PC-3 (cell line): ENCODE data around the gene EVA1A. TPM values are rescaled to one million over a fixed set of nuclear protein-coding genes. Genes with fewer than 3 reads are reported as not detected.
A peak's percentile ranks its signal among the peaks of the same experiment; 100 is the strongest.

Source experiments
- ATAC-seq: fragments of 200-7000 bp; cut with Tn5 transposase; 2 replicates; pipeline ENCODE4 v1.9.1; 2020; ENCODE audit warnings: mild to moderate bottlenecking, moderate library complexity
- BruUV-seq: library from RNA; stranded (reverse); fragments of 400-500 nt; replicated peaks from 2 replicates; lab custom pipeline; 2021; lab: Mats Ljungman, UMichigan
- CTCF ChIA-PET: fragments of 300-600 bp; sonication (Branson Sonifier 250); formaldehyde crosslinking; loops from one replicate; lab custom pipeline; 2022; ENCODE audit warnings: antibody characterized with exemption; lab: Charles Lee
- POLR2A ChIA-PET: fragments of 300-600 bp; sonication (Branson Sonifier 250); formaldehyde crosslinking; loops from one replicate; lab custom pipeline; 2022; ENCODE audit warnings: antibody characterized with exemption; ENCODE audit not compliant: unreplicated experiment; lab: Charles Lee
- DNase-seq: peaks from one replicate; pipeline ENCODE4 v3.0.0-alpha.2; 2015
- H2AFZ ChIP-seq: fragments of 300-600 bp; sonication (generic); 2 replicates; pipeline ENCODE4 v1.6.0; 2016; ENCODE audit warnings: antibody characterized with exemption, low read length
- H3F3A ChIP-seq: fragments of 300-600 bp; sonication (generic); one replicate; pipeline ENCODE4 v1.6.0; 2017; ENCODE audit warnings: antibody characterized with exemption, low read length, control low read depth, mild to moderate bottlenecking; ENCODE audit not compliant: unreplicated experiment
- H3K27ac ChIP-seq: fragments of 300-600 bp; sonication (generic); 2 replicates; pipeline ENCODE4 v1.5.1; 2016; ENCODE audit warnings: mild to moderate bottlenecking, low read length
- H3K27me3 ChIP-seq: fragments of 300-600 bp; sonication (generic); 2 replicates; pipeline ENCODE4 v1.6.1; 2016; ENCODE audit warnings: low read length, mixed read lengths
- H3K36me3 ChIP-seq: fragments of 300-600 bp; sonication (generic); 2 replicates; pipeline ENCODE4 v1.6.1; 2016; ENCODE audit warnings: low read depth, mixed run types, low read length, mixed read lengths
- H3K4me1 ChIP-seq: fragments of 300-600 bp; sonication (generic); 2 replicates; pipeline ENCODE4 v1.5.1; 2016; ENCODE audit warnings: low read length; ENCODE audit not compliant: insufficient read depth
- H3K4me2 ChIP-seq: fragments of 300-600 bp; sonication (generic); 2 replicates; pipeline ENCODE4 v1.6.0; 2016; ENCODE audit warnings: low read length
- H3K4me3 ChIP-seq: fragments of 300-600 bp; sonication (generic); 2 replicates; pipeline ENCODE4 v1.5.1; 2016; ENCODE audit warnings: mild to moderate bottlenecking, low read length, mixed read lengths
- H3K79me2 ChIP-seq: fragments of 300-600 bp; sonication (generic); 2 replicates; pipeline ENCODE4 v1.6.1; 2017; ENCODE audit warnings: low read length, mixed read lengths
- H3K9ac ChIP-seq: fragments of 300-600 bp; sonication (generic); 2 replicates; pipeline ENCODE4 v1.6.0; 2016; ENCODE audit warnings: mild to moderate bottlenecking, low read length
- H3K9me2 ChIP-seq: fragments of 300-600 bp; sonication (generic); replicated peaks from 2 replicates; pipeline ENCODE4 v1.6.1; 2016; ENCODE audit warnings: mixed run types, low read length, mixed read lengths
- H3K9me3 ChIP-seq: fragments of 300-600 bp; sonication (generic); 2 replicates; pipeline ENCODE4 v1.6.1; 2016; ENCODE audit warnings: low read length, mixed read lengths
- H4K20me1 ChIP-seq: fragments of 300-600 bp; sonication (generic); 2 replicates; pipeline ENCODE4 v1.6.1; 2016; ENCODE audit warnings: low read length, mixed read lengths
- CTCF ChIP-seq: fragments of 300-600 bp; sonication (generic); conservative IDR thresholded peaks from 2 replicates; pipeline ENCODE4 v1.5.1; 2017; ENCODE audit warnings: antibody characterized with exemption, low read depth, mild to moderate bottlenecking, low read length
- EZH2 ChIP-seq: fragments of 300-600 bp; sonication (generic); IDR thresholded peaks from one replicate; pipeline ENCODE4 v1.6.1; 2017; ENCODE audit warnings: antibody characterized with exemption, mild to moderate bottlenecking, low read length; ENCODE audit not compliant: unreplicated experiment
- EZH2phosphoT487 ChIP-seq: fragments of 300-600 bp; sonication (generic); IDR thresholded peaks from 2 replicates; pipeline ENCODE4 v1.6.1; 2018; ENCODE audit warnings: mild to moderate bottlenecking, antibody characterized with exemption, low read length, borderline replicate concordance
- intact Hi-C: fragments of 100-400 bp; cut with micrococcal nuclease; formaldehyde crosslinking; loops from 2 replicates; pipeline ENCODE4 v1.9.0; 2023
- total RNA-seq: library from RNA; depleted of rRNA; stranded (reverse); fragments of >200 nt; gene quantifications from 2 replicates; pipeline ENCODE4 v1.2.3, GENCODE V29; 2014

The EVA1A gene
- total RNA-seq, 1 experiment from 2014 or later = 48.9 TPM

GRCh38 chr2:75462206-75462605, 98.5 kb downstream of the EVA1A start:
- no peak overlapping the region for H3K9ac ChIP-seq
- no peak overlapping the region for H2AFZ ChIP-seq
- H3K27ac ChIP-seq = no peak overlapping the region
- H3F3A ChIP-seq = no peaks in the 10 kb centered on the region
- DNase-seq (no peak), ATAC-seq (no peak)
- no peaks in the 10 kb centered on the region for H4K20me1 ChIP-seq
- intact Hi-C loops = loop anchor here (2.0 to 10.0 kb wide), 2 partner anchors 99 to 253 kb away; partner anchors contain the start of genes EVA1A and GCFC2
- H3K4me3 ChIP-seq = no peak overlapping the region
- no peaks in the 10 kb centered on the region for H3K27me3 ChIP-seq
- H3K79me2 ChIP-seq = no peaks in the 10 kb centered on the region
- H3K9me3 ChIP-seq = no peaks in the 10 kb centered on the region
- POLR2A ChIA-PET = no interaction called here
- no TSS peak for BruUV-seq
- CTCF ChIA-PET = no interaction called here
- no peaks in the 10 kb centered on the region for H3K36me3 ChIP-seq
- no peak overlapping the region for H3K4me2 ChIP-seq
- no peaks in the 10 kb centered on the region for H3K9me2 ChIP-seq
- H3K4me1 ChIP-seq = peaks cover 10% of the 10 kb centered on the region; the same call in 1 of the 2 replicates
- TF ChIP-seq EZH2phosphoT487 (no peak), EZH2 (no peak), CTCF (no peak)

- Histone ChIP-seq H3F3A (no peaks in the 10 kb centered on the region), H4K20me1 (no peaks in the 10 kb centered on the region), H3K27ac (no peak overlapping the region), H3K4me1 (peaks cover 10% of the 10 kb centered on the region; the same call in 1 of the 2 replicates), H2AFZ (no peak overlapping the region), H3K4me2 (no peak overlapping the region), H3K4me3 (no peak overlapping the region), H3K9ac (no peak overlapping the region), H3K36me3 (no peaks in the 10 kb centered on the region), H3K27me3 (no peaks in the 10 kb centered on the region), H3K79me2 (no peaks in the 10 kb centered on the region), H3K9me2 (no peaks in the 10 kb centered on the region), H3K9me3 (no peaks in the 10 kb centered on the region)
- ATAC-seq (no peak), DNase-seq (no peak)
- intact Hi-C loops = loop anchor here (10.0 kb wide), 1 partner anchor 254 kb away; the partner anchor contains the start of gene GCFC2
- no TSS peak for BruUV-seq
- TF ChIP-seq EZH2 (no peak), EZH2phosphoT487 (no peak), CTCF (no peak)
- ChIA-PET CTCF (interaction anchor here (0.6 kb wide), 1 partner anchor 131 kb away, joined by 3 read pairs; no protein-coding TSS in a partner anchor), POLR2A (no interaction called here)
Observed at GRCh38 chr2:75460630-75461029, 100.1 kb downstream of the EVA1A start.

- BruUV-seq = no TSS peak
- H3K4me3 ChIP-seq = no peak overlapping the region
- no peaks in the 10 kb centered on the region for H3K36me3 ChIP-seq
- no peaks in the 10 kb centered on the region for H3K27me3 ChIP-seq
- intact Hi-C loops = loop anchor here (10.0 kb wide), 1 partner anchor 255 kb away; the partner anchor contains the start of gene GCFC2
- H2AFZ ChIP-seq = no peak overlapping the region
- no peaks in the 10 kb centered on the region for H3K9me2 ChIP-seq
- peaks cover 10% of the 10 kb centered on the region; the same call in 1 of the 2 replicates for H3K4me1 ChIP-seq
- H3K4me2 ChIP-seq = no peak overlapping the region
- DNase-seq = peak; percentile 74
- H4K20me1 ChIP-seq = no peaks in the 10 kb centered on the region
- POLR2A ChIA-PET = no interaction called here
- H3K79me2 ChIP-seq = no peaks in the 10 kb centered on the region
- no peak overlapping the region for H3K9ac ChIP-seq
- TF ChIP-seq CTCF (no peak), EZH2 (no peak), EZH2phosphoT487 (no peak)
- H3K27ac ChIP-seq = no peak overlapping the region
- H3F3A ChIP-seq = no peaks in the 10 kb centered on the region
- peak; percentile 55 for ATAC-seq
- H3K9me3 ChIP-seq = no peaks in the 10 kb centered on the region
- CTCF ChIA-PET = no interaction called here
Observed at GRCh38 chr2:75459565-75460310, 101.0 kb downstream of the EVA1A start.
